LNCaP clone FGC (cell line): ENCODE measurements around the gene STK11IP.

Experiments used
- DNase-seq: peaks from one replicate; pipeline ENCODE4 v3.0.0-alpha.2; 2011; ENCODE audit warnings: low read depth
- H3K4me3 ChIP-seq: 2 replicates; pipeline ENCODE4 v1.5.1; 2011; ENCODE audit warnings: mild to moderate bottlenecking, low read depth, low read length, control low read depth
- CTCF ChIP-seq: IDR thresholded peaks from 2 replicates; pipeline ENCODE4 v1.5.1; 2012; ENCODE audit warnings: mild to moderate bottlenecking; ENCODE audit not compliant: control insufficient read depth, insufficient read depth; ENCODE audit errors: extremely low read depth

Gene STK11IP

GRCh38 chr2:219631406-219631891, 33.8 kb downstream of the STK11IP start:
- H3K4me3 ChIP-seq: no peak overlapping the region
- TF ChIP-seq CTCF: no peak
- no peak for DNase-seq

GRCh38 chr2:219631904-219632759, 34.5 kb downstream of the STK11IP start:
- DNase-seq: no peak
- no peak overlapping the region for H3K4me3 ChIP-seq
- no peak for TF ChIP-seq CTCF

GRCh38 chr2:219632760-219633105, 35.1 kb downstream of the STK11IP start:
- no peak for TF ChIP-seq CTCF
- no peak overlapping the region for H3K4me3 ChIP-seq
- DNase-seq: no peak

GRCh38 chr2:219633276-219634065, 35.8 kb downstream of the STK11IP start:
- no peak overlapping the region for H3K4me3 ChIP-seq
- DNase-seq: no peak
- TF ChIP-seq CTCF: no peak

DNA sequence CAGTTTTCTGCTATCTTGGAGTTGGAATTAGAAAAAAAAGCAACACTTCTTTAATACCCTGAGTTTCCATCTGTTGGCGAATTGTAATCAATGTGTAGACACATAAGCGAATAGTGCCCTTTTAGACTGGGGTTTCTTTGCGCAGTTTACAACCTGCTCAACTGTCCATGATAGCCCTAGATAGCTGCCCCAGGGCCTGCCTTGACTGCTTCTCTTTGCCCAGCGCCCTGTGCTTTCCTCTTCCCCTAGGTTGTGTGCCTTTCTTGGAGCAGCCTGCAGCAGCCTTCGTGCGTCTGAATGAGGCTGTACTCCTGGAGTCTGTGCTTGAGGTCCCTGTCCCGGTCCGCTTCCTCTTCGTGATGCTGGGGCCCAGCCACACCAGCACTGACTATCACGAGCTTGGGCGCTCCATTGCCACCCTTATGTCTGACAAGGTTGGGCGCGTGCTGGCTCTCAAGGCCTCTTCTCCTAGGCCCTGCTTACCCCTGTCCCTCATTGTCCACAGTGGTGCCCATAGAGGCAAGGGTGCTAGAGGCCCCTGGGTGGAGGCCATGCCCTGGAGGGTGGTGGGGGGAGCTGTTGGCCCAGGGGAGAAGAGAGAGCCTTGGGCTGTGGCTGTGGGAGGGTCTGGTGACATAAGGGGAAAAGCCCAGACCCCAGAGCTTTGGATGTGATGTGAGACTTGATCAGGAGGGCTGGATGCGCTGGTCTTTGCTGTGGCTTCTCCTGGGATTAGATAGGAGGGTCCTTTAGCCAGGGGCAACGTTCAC, 36.7 kb downstream of the STK11IP start:
- TF ChIP-seq CTCF: no peak
- DNase-seq: no peak
- H3K4me3 ChIP-seq: no peak overlapping the region

GRCh38 chr2:219634951-219635751, 37.5 kb downstream of the STK11IP start:
- TF ChIP-seq CTCF: no peak
- H3K4me3 ChIP-seq: no peak overlapping the region
- DNase-seq: no peak
